Parathyroid adenoma (tissue), 2 donors: ENCODE measurements around the gene DCLK1.

Experiments used
- H2AFZ ChIP-seq: fragments of 300-600 bp; sonication (generic); one replicate; pipeline ENCODE4 v1.7.0; 2017; ENCODE audit warnings: antibody characterized with exemption, mild to moderate bottlenecking
- H3K27ac ChIP-seq: fragments of 300-600 bp; sonication (generic); one replicate; pipeline ENCODE4 v1.7.0; 2017
- H3K27me3 ChIP-seq: fragments of 300-600 bp; sonication (generic); one replicate; pipeline ENCODE4 v1.7.0; 2017; ENCODE audit warnings: low read length; ENCODE audit not compliant: control insufficient read depth, insufficient read depth
- H3K36me3 ChIP-seq: fragments of 300-600 bp; sonication (generic); one replicate; pipeline ENCODE4 v1.7.0; 2017; ENCODE audit warnings: low read length; ENCODE audit not compliant: control insufficient read depth, insufficient read depth
- H3K4me1 ChIP-seq: fragments of 300-600 bp; sonication (generic); one replicate; pipeline ENCODE4 v1.7.0; 2017; ENCODE audit warnings: control low read depth
- H3K4me2 ChIP-seq: fragments of 300-600 bp; sonication (generic); one replicate; pipeline ENCODE4 v1.7.0; 2017; ENCODE audit warnings: low read length
- H3K4me3 ChIP-seq: fragments of 300-600 bp; sonication (generic); one replicate; pipeline ENCODE4 v1.7.0; 2017; ENCODE audit warnings: low read depth, low read length
- H3K79me2 ChIP-seq: fragments of 300-600 bp; sonication (generic); one replicate; pipeline ENCODE4 v1.7.0; 2017; ENCODE audit warnings: control low read depth
- H3K9ac ChIP-seq: fragments of 300-600 bp; sonication (generic); one replicate; pipeline ENCODE4 v1.7.0; 2017; ENCODE audit warnings: mild to moderate bottlenecking
- H3K9me3 ChIP-seq: fragments of 300-600 bp; sonication (generic); one replicate; pipeline ENCODE4 v1.7.0; 2017; ENCODE audit warnings: low read length; ENCODE audit not compliant: control insufficient read depth
- TF ChIP-seq, protein P1 (sequence below): fragments of 300-600 bp; sonication (generic); IDR thresholded peaks from one replicate; pipeline ENCODE4 v1.7.0; 2017; ENCODE audit warnings: antibody characterized with exemption, mild to moderate bottlenecking
- donor health status: primary hyperparathyroidism.

The DCLK1 gene

DNA sequence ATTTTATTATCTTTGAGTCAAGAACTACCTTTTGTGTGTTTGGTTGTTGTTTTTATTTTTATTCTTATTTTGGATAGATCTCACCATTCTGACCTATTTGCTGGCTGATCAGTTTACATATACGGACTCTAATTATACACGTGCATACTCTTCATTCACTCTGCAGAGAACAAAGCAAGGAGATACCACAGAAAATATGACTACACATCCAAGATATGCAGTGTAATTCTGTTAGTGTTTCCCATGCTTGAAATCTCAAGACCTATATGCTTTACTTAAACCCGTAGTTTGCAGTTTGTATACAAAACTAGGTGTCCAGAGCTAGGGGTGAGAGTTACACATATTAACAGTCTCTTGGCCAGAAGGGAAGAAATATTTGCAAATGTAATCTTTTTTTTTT, 205.5 kb downstream of the DCLK1 start:
- Histone ChIP-seq H3K9me3 (no peaks in the 10 kb centered on the region), H3K27me3 (no peaks in the 10 kb centered on the region), H3K4me1 (peaks cover 4% of the 10 kb centered on the region), H3K27ac (no peak overlapping the region), H2AFZ (no peak overlapping the region), H3K79me2 (no peaks in the 10 kb centered on the region), H3K4me3 (no peak overlapping the region), H3K4me2 (no peak overlapping the region), H3K9ac (no peak overlapping the region), H3K36me3 (no peaks in the 10 kb centered on the region)
- TF ChIP-seq, protein P1, sequence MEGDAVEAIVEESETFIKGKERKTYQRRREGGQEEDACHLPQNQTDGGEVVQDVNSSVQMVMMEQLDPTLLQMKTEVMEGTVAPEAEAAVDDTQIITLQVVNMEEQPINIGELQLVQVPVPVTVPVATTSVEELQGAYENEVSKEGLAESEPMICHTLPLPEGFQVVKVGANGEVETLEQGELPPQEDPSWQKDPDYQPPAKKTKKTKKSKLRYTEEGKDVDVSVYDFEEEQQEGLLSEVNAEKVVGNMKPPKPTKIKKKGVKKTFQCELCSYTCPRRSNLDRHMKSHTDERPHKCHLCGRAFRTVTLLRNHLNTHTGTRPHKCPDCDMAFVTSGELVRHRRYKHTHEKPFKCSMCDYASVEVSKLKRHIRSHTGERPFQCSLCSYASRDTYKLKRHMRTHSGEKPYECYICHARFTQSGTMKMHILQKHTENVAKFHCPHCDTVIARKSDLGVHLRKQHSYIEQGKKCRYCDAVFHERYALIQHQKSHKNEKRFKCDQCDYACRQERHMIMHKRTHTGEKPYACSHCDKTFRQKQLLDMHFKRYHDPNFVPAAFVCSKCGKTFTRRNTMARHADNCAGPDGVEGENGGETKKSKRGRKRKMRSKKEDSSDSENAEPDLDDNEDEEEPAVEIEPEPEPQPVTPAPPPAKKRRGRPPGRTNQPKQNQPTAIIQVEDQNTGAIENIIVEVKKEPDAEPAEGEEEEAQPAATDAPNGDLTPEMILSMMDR = no peak

DNA sequence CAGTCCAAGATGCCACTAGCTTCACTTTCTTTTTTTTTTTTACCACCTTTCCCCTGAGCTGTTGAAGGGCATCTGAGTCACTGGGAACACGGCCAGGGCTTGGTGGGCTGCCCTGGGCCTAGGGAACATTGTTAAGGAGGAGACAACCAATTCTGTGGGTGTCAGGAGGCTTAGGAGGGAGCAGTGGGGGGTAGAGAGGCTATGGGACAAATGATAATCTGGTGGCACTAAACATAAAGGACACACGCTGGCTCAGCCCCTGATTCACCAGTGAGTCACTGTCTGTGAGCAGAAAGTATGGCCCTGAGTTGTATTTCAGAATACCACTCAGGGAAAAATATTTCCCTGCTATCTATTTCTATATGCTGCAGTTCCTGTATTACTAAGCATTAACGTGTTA, 207.8 kb downstream of the DCLK1 start:
- Histone ChIP-seq H3K4me3 (no peak overlapping the region), H3K9me3 (no peaks in the 10 kb centered on the region)

DNA sequence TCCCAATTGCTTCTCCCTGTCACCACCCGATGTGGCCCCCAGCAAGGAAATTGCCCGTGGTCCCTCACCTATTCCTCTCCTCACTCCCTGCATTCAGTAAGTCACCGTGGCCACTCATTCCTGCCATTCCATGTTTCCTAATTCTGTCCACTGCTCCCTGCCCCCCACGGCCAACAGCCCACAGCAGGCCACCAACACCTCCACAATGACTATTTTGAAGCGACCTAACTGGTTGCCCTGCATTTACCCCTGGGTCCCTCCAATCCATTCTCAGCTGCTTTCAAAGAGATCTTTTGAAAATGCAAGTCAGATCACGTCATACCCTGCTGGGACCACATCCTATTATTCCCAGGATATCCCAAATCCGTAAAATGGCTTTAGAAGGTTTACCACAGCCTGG, 210.4 kb downstream of the DCLK1 start:
- no peaks in the 10 kb centered on the region for H3K36me3 ChIP-seq
- no peaks in the 10 kb centered on the region for H3K27me3 ChIP-seq
- no peak overlapping the region for H3K27ac ChIP-seq
- no peak overlapping the region for H3K9ac ChIP-seq
- TF ChIP-seq, protein P1 = no peak
- H3K9me3 ChIP-seq = no peaks in the 10 kb centered on the region
- H3K79me2 ChIP-seq = no peaks in the 10 kb centered on the region
- no peaks in the 10 kb centered on the region for H3K4me1 ChIP-seq
- no peak overlapping the region for H3K4me2 ChIP-seq
- no peak overlapping the region for H3K4me3 ChIP-seq
- no peak overlapping the region for H2AFZ ChIP-seq

More for the DNA sequence above, 207.8 kb downstream of the DCLK1 start:
- Histone ChIP-seq H3K36me3 (no peaks in the 10 kb centered on the region), H3K9ac (no peak overlapping the region), H2AFZ (no peak overlapping the region), H3K4me2 (no peak overlapping the region), H3K79me2 (no peaks in the 10 kb centered on the region), H3K27me3 (no peaks in the 10 kb centered on the region), H3K27ac (no peak overlapping the region), H3K4me1 (peaks cover 4% of the 10 kb centered on the region)
- TF ChIP-seq, protein P1 = no peak

DNA sequence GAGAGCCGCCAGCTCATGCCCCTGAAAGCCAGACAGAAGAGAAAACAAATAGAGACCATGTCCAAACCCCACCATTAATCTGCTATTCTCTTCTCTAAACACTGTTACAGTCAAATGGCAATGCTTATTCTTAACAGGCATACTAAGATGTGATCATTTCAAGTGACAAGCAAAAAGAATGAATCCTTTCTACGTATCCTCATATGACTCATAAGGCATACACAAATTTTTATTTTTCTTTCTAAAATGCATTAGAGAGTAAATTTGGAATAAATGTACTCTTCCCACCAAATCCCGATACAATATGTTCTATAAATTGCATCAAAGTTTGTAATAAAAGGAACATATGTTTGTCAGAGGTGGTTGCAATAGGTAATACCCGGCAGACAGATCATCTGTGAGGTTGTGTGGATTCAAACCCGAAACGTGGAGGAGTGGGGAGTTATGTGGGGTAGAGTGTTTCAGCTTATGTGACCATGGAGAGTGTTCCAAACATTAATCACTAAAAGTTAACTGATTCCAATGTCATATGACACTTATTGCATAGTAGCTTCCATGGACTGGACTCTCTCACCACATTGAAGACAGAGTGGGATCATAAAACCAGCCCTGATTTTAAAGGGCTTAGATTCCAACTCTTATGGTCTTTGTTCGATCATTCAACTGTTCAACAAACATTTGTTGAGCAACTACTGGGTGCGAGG, 213.1 kb downstream of the DCLK1 start:
- no peaks in the 10 kb centered on the region for H3K9me3 ChIP-seq
- no peak overlapping the region for H3K4me2 ChIP-seq
- H3K27ac ChIP-seq = no peak overlapping the region
- no peaks in the 10 kb centered on the region for H3K27me3 ChIP-seq
- H3K4me3 ChIP-seq = no peak overlapping the region
- no peaks in the 10 kb centered on the region for H3K36me3 ChIP-seq
- no peak overlapping the region for H3K9ac ChIP-seq
- TF ChIP-seq, protein P1 = no peak
- no peak overlapping the region for H2AFZ ChIP-seq
- no peaks in the 10 kb centered on the region for H3K4me1 ChIP-seq
- no peaks in the 10 kb centered on the region for H3K79me2 ChIP-seq
